Measurements from ENCODE around the gene POU2F2. TPM values are rescaled to one million over a fixed set of nuclear protein-coding genes. Genes with fewer than 3 reads are reported as not detected.

The POU2F2 gene
- total and polyA plus RNA-seq, 9 of the 15 experiments (the other 6 are each of a cell fraction or from before 2014, with no cell fraction given): 0.03 to 0.68 (median 0.14) TPM

DNA sequence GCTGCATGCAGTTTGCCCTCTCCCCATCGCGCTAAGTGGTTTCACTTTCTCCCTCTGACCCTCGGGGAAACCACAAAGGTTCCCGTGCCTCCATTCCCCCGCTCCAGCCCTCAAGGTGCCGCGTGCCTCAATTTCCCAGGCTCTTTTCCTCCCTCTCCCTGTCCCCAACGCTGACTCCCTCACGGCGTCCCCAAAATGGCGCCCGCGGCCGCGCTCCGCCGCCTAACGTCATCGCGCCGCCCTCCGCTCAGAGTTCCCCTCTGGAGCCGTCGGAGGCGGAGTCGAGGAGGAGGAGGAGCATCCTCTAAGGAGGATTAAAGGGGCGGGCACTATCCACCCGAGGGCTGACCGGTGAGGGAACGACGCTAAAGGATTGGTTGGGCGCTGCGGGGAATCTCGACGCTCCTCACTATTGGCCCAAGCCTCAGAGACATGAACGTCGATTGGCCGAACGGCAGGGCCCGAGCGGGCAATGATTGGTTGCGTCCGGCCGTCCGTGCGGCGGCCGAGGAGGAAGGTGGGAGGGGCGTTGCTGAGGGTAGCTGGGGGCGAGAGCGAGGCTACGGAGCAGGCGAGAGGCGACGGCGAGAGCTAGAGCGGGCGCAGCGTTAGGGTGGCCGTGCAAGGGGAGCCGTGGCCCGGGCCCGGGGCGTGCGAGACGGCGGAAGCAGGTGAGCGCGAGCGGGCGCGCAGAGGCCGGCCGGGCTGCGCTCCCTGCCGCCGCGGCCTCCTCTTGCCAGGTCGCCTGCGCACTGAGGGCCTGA, 56.4 kb downstream of the POU2F2 start, which contains the start of gene ZNF574 (continued):
- peak; percentile 63 for TF ChIP-seq HNRNPL (IDR thresholded peaks at IDR 0.05; ENCODE audit: low read depth, low read length)
- TF ChIP-seq ERF (CRISPR knock-in tag; IDR thresholded peaks at IDR 0.05): no peak; the same call in 1 of the 2 replicates
- peak; percentile 86 for TF ChIP-seq RB1 (IDR thresholded peaks at IDR 0.05; ENCODE audit: low read depth)
- TF ChIP-seq, protein P1, sequence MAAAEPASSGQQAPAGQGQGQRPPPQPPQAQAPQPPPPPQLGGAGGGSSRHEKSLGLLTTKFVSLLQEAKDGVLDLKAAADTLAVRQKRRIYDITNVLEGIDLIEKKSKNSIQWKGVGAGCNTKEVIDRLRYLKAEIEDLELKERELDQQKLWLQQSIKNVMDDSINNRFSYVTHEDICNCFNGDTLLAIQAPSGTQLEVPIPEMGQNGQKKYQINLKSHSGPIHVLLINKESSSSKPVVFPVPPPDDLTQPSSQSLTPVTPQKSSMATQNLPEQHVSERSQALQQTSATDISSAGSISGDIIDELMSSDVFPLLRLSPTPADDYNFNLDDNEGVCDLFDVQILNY (CRISPR knock-in tag; IDR thresholded peaks at IDR 0.05): 0 out of 2 replicates have a peak, but pooled peaks have one; percentile 64
- TF ChIP-seq SP2 (IDR thresholded peaks at IDR 0.05; ENCODE audit: extremely low read depth, low read depth, low read length, poor library complexity, severe bottlenecking): peak; percentile 88
- TF ChIP-seq NR1H2 (CRISPR knock-in tag; IDR thresholded peaks at IDR 0.05): no peak
- TF ChIP-seq KAT8 (IDR thresholded peaks at IDR 0.05; ENCODE audit: low read depth): no peak; the same call in 1 of the 2 replicates
- no peak for TF ChIP-seq HNRNPK (IDR thresholded peaks at IDR 0.05; ENCODE audit: low read depth, low read length, poor library complexity, severe bottlenecking)
- TF ChIP-seq NR2C2 (CRISPR knock-in tag; IDR thresholded peaks at IDR 0.05): no peak; the same call in 1 of the 2 replicates
- peak; percentile 74 for TF ChIP-seq NR2C2 (tag; IDR thresholded peaks at IDR 0.05)
- TF ChIP-seq TGIF2 (CRISPR knock-in tag; IDR thresholded peaks at IDR 0.05): no peak
- TF ChIP-seq RCOR1 (IDR thresholded peaks at IDR 0.05; ENCODE audit: borderline replicate concordance in 1 of 2, low read depth in 2 of 2, low read length in 2 of 2): peak in 1 of 2 experiments; percentile 9; a peak in 2 of 4 replicates
- no peak for TF ChIP-seq RERE (CRISPR knock-in tag; IDR thresholded peaks at IDR 0.05; ENCODE audit: borderline replicate concordance)
- TF ChIP-seq MXD1 (CRISPR knock-in tag; IDR thresholded peaks at IDR 0.05; ENCODE audit: borderline replicate concordance, poor library complexity, severe bottlenecking): no peak
- TF ChIP-seq ZFX (CRISPR knock-in tag; IDR thresholded peaks at IDR 0.05): peak; percentile 75
- no peak for TF ChIP-seq ZNF274 (IDR thresholded peaks at IDR 0.05; ENCODE audit: borderline replicate concordance, low read depth, low read length)
- TF ChIP-seq MCM3 (IDR thresholded peaks at IDR 0.05): no peak
- TF ChIP-seq ZNF408 (CRISPR knock-in tag; IDR thresholded peaks at IDR 0.05; ENCODE audit: low read depth): no peak
- TF ChIP-seq, protein P2, sequence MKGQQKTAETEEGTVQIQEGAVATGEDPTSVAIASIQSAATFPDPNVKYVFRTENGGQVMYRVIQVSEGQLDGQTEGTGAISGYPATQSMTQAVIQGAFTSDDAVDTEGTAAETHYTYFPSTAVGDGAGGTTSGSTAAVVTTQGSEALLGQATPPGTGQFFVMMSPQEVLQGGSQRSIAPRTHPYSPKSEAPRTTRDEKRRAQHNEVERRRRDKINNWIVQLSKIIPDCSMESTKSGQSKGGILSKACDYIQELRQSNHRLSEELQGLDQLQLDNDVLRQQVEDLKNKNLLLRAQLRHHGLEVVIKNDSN (CRISPR knock-in tag; IDR thresholded peaks at IDR 0.05): peak; percentile 4; the same call in 1 of the 2 replicates
- no peak for TF ChIP-seq XRCC4 (IDR thresholded peaks at IDR 0.05; ENCODE audit: extremely low read depth, insufficient read depth, insufficient read length)
- no peak for TF ChIP-seq ZNF354B (CRISPR knock-in tag; IDR thresholded peaks at IDR 0.05)

All from K562 (cell line).